Muscle of leg (tissue), 11 donors: ENCODE measurements around the gene HOXB8. TPM values are rescaled to one million over a fixed set of nuclear protein-coding genes. Genes with fewer than 3 reads are reported as not detected.

Experiments used
- DNase-seq: peaks from one replicate; pipeline ENCODE4 v3.0.0; 2013
- H3K27ac ChIP-seq: one replicate; pipeline ENCODE4 v1.5.1; 2013; ENCODE audit warnings: mild to moderate bottlenecking, low read length, control low read depth
- H3K27me3 ChIP-seq: one replicate; pipeline ENCODE4 v1.6.1; 2013; ENCODE audit warnings: low read length; ENCODE audit not compliant: control insufficient read depth, insufficient read depth
- H3K36me3 ChIP-seq: one replicate; pipeline ENCODE4 v1.6.1; 2013; ENCODE audit warnings: low read length; ENCODE audit not compliant: control insufficient read depth, insufficient read depth
- H3K4me1 ChIP-seq: one replicate; pipeline ENCODE4 v1.6.1; 2013; ENCODE audit warnings: low read length; ENCODE audit not compliant: control insufficient read depth, insufficient read depth
- H3K4me3 ChIP-seq: one replicate; pipeline ENCODE4 v1.5.1; 2013; ENCODE audit warnings: low read length, control low read depth
- H3K9me3 ChIP-seq: replicated peaks from 2 replicates; pipeline ENCODE4 v1.6.1; 2013; ENCODE audit warnings: low read depth, low read length; ENCODE audit not compliant: control insufficient read depth
- WGBS: methylation state at CpG from one replicate; pipeline ENCODE4 v1.1.5; 2013; ENCODE audit warnings: missing lambda C conversion rate; ENCODE audit not compliant: insufficient coverage; 5-methylcytosine and 5-hydroxymethylcytosine counted together
- polyA plus RNA-seq, 8 donors: library from polyadenylated mRNA; unstranded; fragments of 120-200 nt; gene quantifications; one replicate each; pipeline versions ENCODE4 v1.2.1 to v1.2.3, GENCODE V29; 2013; ENCODE audit warnings: inconsistent platforms in 1 of 8, low replicate concordance in 1 of 8; ENCODE audit not compliant: insufficient read length in 8 of 8, insufficient read depth in 1 of 8
- total RNA-seq: library from RNA; stranded (reverse); fragments of 120-200 nt; gene quantifications from one replicate; pipeline ENCODE4 v1.2.4, GENCODE V29; 2013

Gene HOXB8
- total and polyA plus RNA-seq, 9 donors = 0.04 to 0.46 (median 0.29) TPM; not detected in 1

GRCh38 chr17:48609033-48609432 lies 6.1 kb downstream of the HOXB8 start:
- Histone ChIP-seq H3K27me3 (peaks cover 100% of the 10 kb centered on the region), H3K4me3 (no peak overlapping the region), H3K9me3 (no peaks in the 10 kb centered on the region), H3K4me1 (peaks cover 27% of the 10 kb centered on the region), H3K27ac (no peak overlapping the region), H3K36me3 (no peaks in the 10 kb centered on the region)
- no peak for DNase-seq

GRCh38 chr17:48608494-48608834 lies 6.6 kb downstream of the HOXB8 start:
- DNase-seq = no peak
- no peaks in the 10 kb centered on the region for H3K9me3 ChIP-seq
- H3K4me3 ChIP-seq = no peak overlapping the region
- WGBS = no CpG with 5 or more reads among the region's 1 CpG
- no peaks in the 10 kb centered on the region for H3K36me3 ChIP-seq
- H3K4me1 ChIP-seq = peaks cover 24% of the 10 kb centered on the region
- peaks cover 100% of the 10 kb centered on the region for H3K27me3 ChIP-seq
- no peak overlapping the region for H3K27ac ChIP-seq

GRCh38 chr17:48606892-48607614 lies 8.0 kb downstream of the HOXB8 start:
- peaks cover 19% of the 10 kb centered on the region for H3K4me1 ChIP-seq
- 72% methylated on average over 5 of the region's 9 CpGs for WGBS
- DNase-seq = no peak
- no peak overlapping the region for H3K27ac ChIP-seq
- H3K9me3 ChIP-seq = peaks cover 3% of the 10 kb centered on the region
- no peaks in the 10 kb centered on the region for H3K36me3 ChIP-seq
- H3K4me3 ChIP-seq = no peak overlapping the region
- H3K27me3 ChIP-seq = peaks cover 99% of the 10 kb centered on the region

- Histone ChIP-seq H3K4me3 (no peak overlapping the region), H3K4me1 (peaks cover 19% of the 10 kb centered on the region), H3K36me3 (no peaks in the 10 kb centered on the region), H3K27me3 (peaks cover 99% of the 10 kb centered on the region), H3K9me3 (peaks cover 3% of the 10 kb centered on the region), H3K27ac (no peak overlapping the region)
- WGBS = 25% methylated on average over 21 of the region's 41 CpGs
- DNase-seq = no peak
These were observed 8.9 kb downstream of the HOXB8 start for GRCh38 chr17:48605991-48606891.

GRCh38 chr17:48605409-48605919 lies 9.6 kb downstream of the HOXB8 start:
- DNase-seq = no peak
- Histone ChIP-seq H3K4me3 (no peak overlapping the region), H3K36me3 (no peaks in the 10 kb centered on the region), H3K27me3 (peaks cover 99% of the 10 kb centered on the region), H3K4me1 (peaks cover 11% of the 10 kb centered on the region), H3K27ac (no peak overlapping the region), H3K9me3 (peaks cover 3% of the 10 kb centered on the region)
- WGBS = 5% methylated on average over 3 of the region's 10 CpGs

GRCh38 chr17:48604770-48605329 lies 10.2 kb downstream of the HOXB8 start, which contains the start of gene HOXB6:
Gene HOXB6 (minus strand): TSS chr17:48604986. CDS start chr17:48598150, 6,836 bp downstream.
- H3K9me3 ChIP-seq = peaks cover 3% of the 10 kb centered on the region
- WGBS = 2% methylated on average over 9 of the region's 16 CpGs
- H3K27me3 ChIP-seq = peaks cover 99% of the 10 kb centered on the region
- H3K27ac ChIP-seq = peak within 1 kb of the TSS; percentile 65
- peak within 1 kb of the TSS; percentile 30 for H3K4me3 ChIP-seq
- no peak for DNase-seq
- peaks cover 6% of the 10 kb centered on the region for H3K4me1 ChIP-seq
- no peaks in the 10 kb centered on the region for H3K36me3 ChIP-seq

- peaks cover 6% of the 10 kb centered on the region for H3K4me1 ChIP-seq
- peak overlapping the region; percentile 30 for H3K4me3 ChIP-seq
- H3K27ac ChIP-seq = peak overlapping the region; percentile 65
- 0% methylated on average over 5 of the region's 21 CpGs for WGBS
- no peak for DNase-seq
- H3K36me3 ChIP-seq = no peaks in the 10 kb centered on the region
- peaks cover 99% of the 10 kb centered on the region for H3K27me3 ChIP-seq
- peaks cover 3% of the 10 kb centered on the region for H3K9me3 ChIP-seq
These were observed 10.9 kb downstream of the HOXB8 start for GRCh38 chr17:48603959-48604769.

GRCh38 chr17:48601539-48602425 lies 13.3 kb downstream of the HOXB8 start:
- H3K27ac ChIP-seq = no peak overlapping the region
- peaks cover 99% of the 10 kb centered on the region for H3K27me3 ChIP-seq
- peaks cover 3% of the 10 kb centered on the region for H3K9me3 ChIP-seq
- DNase-seq = no peak
- peaks cover 19% of the 10 kb centered on the region for H3K4me1 ChIP-seq
- H3K4me3 ChIP-seq = no peak overlapping the region
- no peaks in the 10 kb centered on the region for H3K36me3 ChIP-seq
- WGBS = 9% methylated on average over 16 of the region's 35 CpGs

- Histone ChIP-seq H3K9me3 (peaks cover 3% of the 10 kb centered on the region), H3K4me3 (no peak overlapping the region), H3K27me3 (peaks cover 99% of the 10 kb centered on the region), H3K27ac (no peak overlapping the region), H3K4me1 (peaks cover 19% of the 10 kb centered on the region), H3K36me3 (no peaks in the 10 kb centered on the region)
- DNase-seq = no peak
- WGBS = 27% methylated on average over 3 of the region's 4 CpGs
These were observed 13.9 kb downstream of the HOXB8 start for GRCh38 chr17:48601207-48601538.
